T-helper 17 cell (primary cell): Measurements from ENCODE around the gene DLK1. TPM values are rescaled to one million over a fixed set of nuclear protein-coding genes. Genes with fewer than 3 reads are reported as not detected.

Source experiments
- ATAC-seq: fragments of 150-1000 bp; cut with Tn5 transposase; 2 replicates; pipeline ENCODE4 v1.10.0; 2021; ENCODE audit warnings: mild to moderate bottlenecking, moderate library complexity
- DNase-seq, 3 donors: peaks; one replicate each; pipeline versions ENCODE4 v3.0.0 to v3.0.0-alpha.2; 2020 to 2021
- H3K9me3 ChIP-seq: one replicate; pipeline ENCODE4 v1.7.0; 2013; ENCODE audit warnings: low read length, mild to moderate bottlenecking; ENCODE audit not compliant: control insufficient read depth, poor library complexity, severe bottlenecking
- H3K27ac Mint-ChIP-seq: one replicate; pipeline ENCODE4 v1.8.0; 2022; ENCODE audit warnings: mild to moderate bottlenecking, moderate library complexity, mixed read lengths
- H3K27me3 Mint-ChIP-seq: one replicate; pipeline ENCODE4 v1.8.0; 2022; ENCODE audit warnings: mixed read lengths
- H3K36me3 Mint-ChIP-seq: one replicate; pipeline ENCODE4 v1.8.0; 2022; ENCODE audit warnings: low read depth, mixed read lengths
- H3K4me1 Mint-ChIP-seq: one replicate; pipeline ENCODE4 v1.8.0; 2022; ENCODE audit warnings: mild to moderate bottlenecking, mixed read lengths
- H3K4me3 Mint-ChIP-seq: one replicate; pipeline ENCODE4 v1.8.0; 2022; ENCODE audit warnings: mild to moderate bottlenecking, moderate library complexity, mixed read lengths
- total RNA-seq, 4 donors: library from RNA in 2 of 4; stranded (reverse) in 2 of 4; gene quantifications; one replicate each; pipeline ENCODE4 v1.2.3 and lab custom pipeline; 2022 to 2026

The DLK1 gene
- total RNA-seq, 2 donors from 2014 or later: 0.91 TPM; not detected in 1

GRCh38 chr14:100698066-100698465 is 28.6 kb upstream of the DLK1 start:
- no peak overlapping the region for H3K4me3 Mint-ChIP-seq
- H3K9me3 ChIP-seq: no peaks in the 10 kb centered on the region
- DNase-seq: no peak
- peaks cover 72% of the 10 kb centered on the region for H3K27me3 Mint-ChIP-seq
- no peaks in the 10 kb centered on the region for H3K36me3 Mint-ChIP-seq
- H3K27ac Mint-ChIP-seq: no peak overlapping the region
- H3K4me1 Mint-ChIP-seq: no peaks in the 10 kb centered on the region
- ATAC-seq: no peak

GRCh38 chr14:100698666-100699448 is 27.8 kb upstream of the DLK1 start:
- H3K36me3 Mint-ChIP-seq: no peaks in the 10 kb centered on the region
- no peak overlapping the region for H3K4me3 Mint-ChIP-seq
- no peak for ATAC-seq

GRCh38 chr14:100701314-100701713 is 25.4 kb upstream of the DLK1 start:
- H3K27me3 Mint-ChIP-seq: peaks cover 61% of the 10 kb centered on the region
- H3K4me1 Mint-ChIP-seq: peaks cover 2% of the 10 kb centered on the region
- H3K36me3 Mint-ChIP-seq: peaks cover 2% of the 10 kb centered on the region
- no peaks in the 10 kb centered on the region for H3K9me3 ChIP-seq
- no peak for ATAC-seq
- no peak for DNase-seq
- H3K4me3 Mint-ChIP-seq: no peak overlapping the region
- no peak overlapping the region for H3K27ac Mint-ChIP-seq

More at GRCh38 chr14:100698666-100699448, 27.8 kb upstream of the DLK1 start:
- peaks cover 68% of the 10 kb centered on the region for H3K27me3 Mint-ChIP-seq
- H3K27ac Mint-ChIP-seq: no peak overlapping the region
- no peaks in the 10 kb centered on the region for H3K4me1 Mint-ChIP-seq
- H3K9me3 ChIP-seq: no peaks in the 10 kb centered on the region
- no peak for DNase-seq

- ATAC-seq (no peak), DNase-seq (no peak)
- H3K4me3 Mint-ChIP-seq: no peak overlapping the region
- H3K9me3 ChIP-seq: no peaks in the 10 kb centered on the region
- peaks cover 55% of the 10 kb centered on the region for H3K27me3 Mint-ChIP-seq
- H3K36me3 Mint-ChIP-seq: peaks cover 2% of the 10 kb centered on the region
- H3K4me1 Mint-ChIP-seq: peaks cover 2% of the 10 kb centered on the region
- H3K27ac Mint-ChIP-seq: no peak overlapping the region
Observed at GRCh38 chr14:100702590-100702989, 24.1 kb upstream of the DLK1 start.

- Mint-ChIP-seq H3K4me1 (peaks cover 2% of the 10 kb centered on the region), H3K36me3 (peaks cover 2% of the 10 kb centered on the region), H3K27me3 (peaks cover 49% of the 10 kb centered on the region), H3K27ac (no peak overlapping the region), H3K4me3 (no peak overlapping the region)
- DNase-seq (no peak), ATAC-seq (no peak)
- no peaks in the 10 kb centered on the region for H3K9me3 ChIP-seq
Observed at GRCh38 chr14:100703386-100704220, 23.1 kb upstream of the DLK1 start.

GRCh38 chr14:100706200-100706599 is 20.5 kb upstream of the DLK1 start:
- no peak overlapping the region for H3K4me3 Mint-ChIP-seq
- peaks cover 7% of the 10 kb centered on the region for H3K4me1 Mint-ChIP-seq
- peaks cover 2% of the 10 kb centered on the region for H3K36me3 Mint-ChIP-seq
- H3K27ac Mint-ChIP-seq: no peak overlapping the region
- ATAC-seq (no peak), DNase-seq (no peak)
- peaks cover 42% of the 10 kb centered on the region for H3K27me3 Mint-ChIP-seq
- no peaks in the 10 kb centered on the region for H3K9me3 ChIP-seq

GRCh38 chr14:100706860-100707259 is 19.8 kb upstream of the DLK1 start:
- Mint-ChIP-seq H3K27ac (no peak overlapping the region), H3K36me3 (peaks cover 2% of the 10 kb centered on the region), H3K4me1 (peaks cover 7% of the 10 kb centered on the region), H3K4me3 (no peak overlapping the region), H3K27me3 (peaks cover 43% of the 10 kb centered on the region)
- H3K9me3 ChIP-seq: no peaks in the 10 kb centered on the region
- DNase-seq (no peak), ATAC-seq (no peak)

- DNase-seq: no peak
- no peak for ATAC-seq
- Mint-ChIP-seq H3K36me3 (peaks cover 4% of the 10 kb centered on the region), H3K27ac (no peak overlapping the region), H3K27me3 (peaks cover 42% of the 10 kb centered on the region), H3K4me3 (no peak overlapping the region), H3K4me1 (peaks cover 11% of the 10 kb centered on the region)
- H3K9me3 ChIP-seq: no peaks in the 10 kb centered on the region
Observed at GRCh38 chr14:100708425-100709288, 18.0 kb upstream of the DLK1 start.

- no peak overlapping the region for H3K4me3 Mint-ChIP-seq
- ATAC-seq (no peak), DNase-seq (peak in 1 of 3 donors; percentile 31)
- peaks cover 14% of the 10 kb centered on the region for H3K4me1 Mint-ChIP-seq
- peaks cover 40% of the 10 kb centered on the region for H3K27me3 Mint-ChIP-seq
- H3K9me3 ChIP-seq: no peaks in the 10 kb centered on the region
- no peak overlapping the region for H3K27ac Mint-ChIP-seq
- peaks cover 2% of the 10 kb centered on the region for H3K36me3 Mint-ChIP-seq
Observed at GRCh38 chr14:100709289-100710284, 17.1 kb upstream of the DLK1 start.

GRCh38 chr14:100710391-100710790 is 16.3 kb upstream of the DLK1 start:
- no peaks in the 10 kb centered on the region for H3K9me3 ChIP-seq
- Mint-ChIP-seq H3K4me3 (no peak overlapping the region), H3K27ac (no peak overlapping the region), H3K4me1 (peaks cover 14% of the 10 kb centered on the region), H3K27me3 (peaks cover 33% of the 10 kb centered on the region), H3K36me3 (peaks cover 2% of the 10 kb centered on the region)
- DNase-seq (no peak), ATAC-seq (no peak)

- no peaks in the 10 kb centered on the region for H3K9me3 ChIP-seq
- no peak for DNase-seq
- peaks cover 2% of the 10 kb centered on the region for H3K36me3 Mint-ChIP-seq
- H3K4me3 Mint-ChIP-seq: no peak overlapping the region
- no peak overlapping the region for H3K27ac Mint-ChIP-seq
- H3K27me3 Mint-ChIP-seq: peaks cover 33% of the 10 kb centered on the region
- ATAC-seq: no peak
- peaks cover 14% of the 10 kb centered on the region for H3K4me1 Mint-ChIP-seq
Observed at GRCh38 chr14:100710826-100711462, 15.7 kb upstream of the DLK1 start.

GRCh38 chr14:100711493-100711892 is 15.2 kb upstream of the DLK1 start:
- H3K4me1 Mint-ChIP-seq: peaks cover 12% of the 10 kb centered on the region
- peaks cover 2% of the 10 kb centered on the region for H3K36me3 Mint-ChIP-seq
- no peaks in the 10 kb centered on the region for H3K9me3 ChIP-seq
- DNase-seq: no peak
- no peak for ATAC-seq
- no peak overlapping the region for H3K27ac Mint-ChIP-seq
- H3K27me3 Mint-ChIP-seq: peaks cover 33% of the 10 kb centered on the region
- H3K4me3 Mint-ChIP-seq: no peak overlapping the region
